ENCODE data around the gene TRABD2A. TPM values are rescaled to one million over a fixed set of nuclear protein-coding genes. Genes with fewer than 3 reads are reported as not detected.

Gene TRABD2A
- total and polyA plus RNA-seq, 9 of the 15 experiments (the other 6 are each of a cell fraction or from before 2014, with no cell fraction given) = 0.07 to 0.45 (median 0.25) TPM

- in situ Hi-C loops (cut with MboI) (no loop called here), intact Hi-C loops (cut with micrococcal nuclease) (no loop called here)
- DNase-seq (ENCODE audit: extremely low read depth in 1 of 4, low spot score in 3 of 4) = no peak
- peaks cover 0 to 5% of the 10 kb centered on the region in 2 experiments; a peak in 1 of 5 replicates for H3K27me3 ChIP-seq (ENCODE audit: control insufficient read depth in 2 of 2, insufficient read depth in 2 of 2, low read length in 2 of 2)
- no peak overlapping the region for H2AFZ ChIP-seq (ENCODE audit: low read depth, low read length)
- no peak for ATAC-seq
- no peak for FAIRE-seq
- H3K9me1 ChIP-seq (ENCODE audit: control insufficient read depth, insufficient read depth, low read length) = no peaks in the 10 kb centered on the region
- WGBS (ENCODE audit: insufficient coverage, low coverage, missing lambda C conversion rate) = 0% methylated on average over 3 of the region's 3 CpGs
- BruUV-seq (replicated peaks) = no TSS peak
- H3K4me3 ChIP-seq = no peak overlapping the region
- no peaks in the 10 kb centered on the region for H4K20me1 ChIP-seq (replicated peaks; ENCODE audit: control insufficient read depth, insufficient read depth, low read length)
- no peak overlapping the region for H3K27ac ChIP-seq (ENCODE audit: extremely low read depth, low read depth, low read length)
- no peaks in the 10 kb centered on the region for H3K79me2 ChIP-seq (ENCODE audit: control insufficient read depth, insufficient read depth, low read length)
- ChIA-PET POLR2A (no interaction called here), CTCF (ENCODE audit: low intra/inter-chr PET ratio) (no interaction called here)
- H3K9ac ChIP-seq (ENCODE audit: insufficient read depth in 1 of 2, low read depth in 2 of 2, low read length in 2 of 2) = no peak overlapping the region
- H3K4me2 ChIP-seq (ENCODE audit: insufficient read depth, low read length) = no peak overlapping the region
- H3K4me1 ChIP-seq (replicated peaks in 1 of 2; ENCODE audit: control insufficient read depth in 2 of 2, insufficient read depth in 2 of 2, low read length in 2 of 2) = no peaks in the 10 kb centered on the region
- no peaks in the 10 kb centered on the region for H3K9me3 ChIP-seq (replicated peaks; ENCODE audit: control insufficient read depth, insufficient read depth, low read depth, low read length)
- no peaks in the 10 kb centered on the region for H3K36me3 ChIP-seq (ENCODE audit: control insufficient read depth, insufficient read depth, low read length)
- TF ChIP-seq HBP1 (CRISPR knock-in tag; IDR thresholded peaks at IDR 0.05) (no peak), SAFB2 (IDR thresholded peaks at IDR 0.05; ENCODE audit: borderline replicate concordance, low read depth, low read length, severe bottlenecking) (no peak), BCLAF1 (IDR thresholded peaks at IDR 0.05; ENCODE audit: borderline replicate concordance in 1 of 2, control insufficient read depth in 1 of 2, low read depth in 2 of 2, low read length in 1 of 2) (no peak), ATF2 (CRISPR knock-in tag; IDR thresholded peaks at IDR 0.05) (no peak), RBM39 (optimal IDR thresholded peaks at IDR 0.05; ENCODE audit: low read depth, low read length) (no peak), CBFB (CRISPR knock-in tag; IDR thresholded peaks at IDR 0.05) (no peak), RNF219 (CRISPR knock-in tag; IDR thresholded peaks at IDR 0.05) (no peak), ZNF316 (IDR thresholded peaks at IDR 0.05) (no peak), PHTF2 (CRISPR knock-in tag; IDR thresholded peaks at IDR 0.05) (no peak)
Observed at GRCh38 chr2:84797271-84797670, 83.6 kb downstream of the TRABD2A start.
